NCI-H2171 treated with DMSO at 0.1 percent for 48 hours (cell line): ENCODE measurements around the gene ARL13B.
"Not testable (repeated sequence)": the region's sequence is repeated elsewhere in the genome, so short reads cannot be mapped to it uniquely, and the experiment has no call there.

Experiments
- DNase-seq: peaks from one replicate; lab custom pipeline; 2025; lab: John Stamatoyannopoulos, UW

Gene ARL13B

GRCh38 chr3:93979850-93980676 lies at the start of gene ARL13B:
ARL13B (plus strand) TSS chr3:93980155; CDS start chr3:93980424, 269 bp downstream.
- peak; percentile 99 for DNase-seq

GRCh38 chr3:93931597-93932229 lies 48.2 kb upstream of the ARL13B start:
- DNase-seq, result no peak

GRCh38 chr3:93934366-93935046 lies 45.4 kb upstream of the ARL13B start:
- no peak for DNase-seq

- no peak for DNase-seq
These were observed 43.4 kb upstream of the ARL13B start for GRCh38 chr3:93936549-93936948.

- not testable (repeated sequence) for DNase-seq
These were observed 42.5 kb upstream of the ARL13B start for GRCh38 chr3:93937485-93937884.

- DNase-seq, result peak; percentile 71
These were observed 30.0 kb upstream of the ARL13B start for GRCh38 chr3:93949958-93950357.

GRCh38 chr3:93961026-93961425 lies 18.9 kb upstream of the ARL13B start:
- DNase-seq, result no peak

GRCh38 chr3:93961489-93961888 lies 18.5 kb upstream of the ARL13B start:
- DNase-seq, result no peak

- no peak for DNase-seq
These were observed 17.2 kb upstream of the ARL13B start for GRCh38 chr3:93962798-93963197.

- not testable (repeated sequence) for DNase-seq
These were observed 14.8 kb upstream of the ARL13B start for GRCh38 chr3:93965106-93965505.

GRCh38 chr3:93969443-93969842 lies 10.5 kb upstream of the ARL13B start:
- no peak for DNase-seq

- no peak for DNase-seq
These were observed 10.0 kb upstream of the ARL13B start for GRCh38 chr3:93969997-93970396.

GRCh38 chr3:93973131-93974126 lies 6.5 kb upstream of the ARL13B start, which contains the start of gene PROS1:
PROS1 (minus strand) TSS chr3:93973896; CDS start chr3:93973749, 147 bp downstream.
- peak; percentile 57 for DNase-seq

- DNase-seq, result no peak
These were observed 1.7 kb downstream of the ARL13B start for GRCh38 chr3:93981649-93982048.

GRCh38 chr3:93983408-93983807 lies 3.5 kb downstream of the ARL13B start:
- DNase-seq, result no peak

- DNase-seq, result no peak
These were observed 4.7 kb downstream of the ARL13B start for GRCh38 chr3:93984618-93985017.

- DNase-seq, result no peak
These were observed 8.3 kb downstream of the ARL13B start for GRCh38 chr3:93988283-93988682.

- no peak for DNase-seq
These were observed 8.8 kb downstream of the ARL13B start for GRCh38 chr3:93988764-93989163.

GRCh38 chr3:93989241-93989640 lies 9.3 kb downstream of the ARL13B start:
- no peak for DNase-seq

- no peak for DNase-seq
These were observed 11.7 kb downstream of the ARL13B start for GRCh38 chr3:93991631-93992030.

- DNase-seq, result no peak
These were observed 12.3 kb downstream of the ARL13B start for GRCh38 chr3:93992207-93992606.
